Suprapubic skin (tissue), 4 donors: Measurements from ENCODE around the gene MYADML2.

Experiments
- EP300 ChIP-seq: sonication (generic); formaldehyde crosslinking; IDR thresholded peaks from one replicate; pipeline ENCODE4 v1.6.1; 2017; ENCODE audit warnings: antibody characterized with exemption
- POLR2A ChIP-seq, 2 donors: fragments of 450-650 bp; IDR thresholded peaks; one replicate each; pipeline ENCODE4 v1.6.1; 2017; ENCODE audit warnings: antibody characterized with exemption in 2 of 2, mild to moderate bottlenecking in 2 of 2, moderate library complexity in 2 of 2
- POLR2AphosphoS5 ChIP-seq, 3 donors: sonication (generic); formaldehyde crosslinking; IDR thresholded peaks; one replicate each; pipeline ENCODE4 v1.6.1; 2017; ENCODE audit warnings: antibody characterized with exemption in 3 of 3
- TF ChIP-seq, protein P1 (sequence below), 2 donors: fragments of 200-600 bp in 1 of 2; fragments of 450-650 bp in 1 of 2; sonication (generic) in 1 of 2; IDR thresholded peaks; one replicate each; pipeline ENCODE4 v1.5.1; 2016 to 2019; ENCODE audit warnings: antibody characterized with exemption in 2 of 2, mild to moderate bottlenecking in 1 of 2, moderate library complexity in 1 of 2

- TF ChIP-seq, protein P1, sequence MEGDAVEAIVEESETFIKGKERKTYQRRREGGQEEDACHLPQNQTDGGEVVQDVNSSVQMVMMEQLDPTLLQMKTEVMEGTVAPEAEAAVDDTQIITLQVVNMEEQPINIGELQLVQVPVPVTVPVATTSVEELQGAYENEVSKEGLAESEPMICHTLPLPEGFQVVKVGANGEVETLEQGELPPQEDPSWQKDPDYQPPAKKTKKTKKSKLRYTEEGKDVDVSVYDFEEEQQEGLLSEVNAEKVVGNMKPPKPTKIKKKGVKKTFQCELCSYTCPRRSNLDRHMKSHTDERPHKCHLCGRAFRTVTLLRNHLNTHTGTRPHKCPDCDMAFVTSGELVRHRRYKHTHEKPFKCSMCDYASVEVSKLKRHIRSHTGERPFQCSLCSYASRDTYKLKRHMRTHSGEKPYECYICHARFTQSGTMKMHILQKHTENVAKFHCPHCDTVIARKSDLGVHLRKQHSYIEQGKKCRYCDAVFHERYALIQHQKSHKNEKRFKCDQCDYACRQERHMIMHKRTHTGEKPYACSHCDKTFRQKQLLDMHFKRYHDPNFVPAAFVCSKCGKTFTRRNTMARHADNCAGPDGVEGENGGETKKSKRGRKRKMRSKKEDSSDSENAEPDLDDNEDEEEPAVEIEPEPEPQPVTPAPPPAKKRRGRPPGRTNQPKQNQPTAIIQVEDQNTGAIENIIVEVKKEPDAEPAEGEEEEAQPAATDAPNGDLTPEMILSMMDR (IDR thresholded peaks at IDR 0.05), result no peak
- TF ChIP-seq POLR2A (IDR thresholded peaks at IDR 0.05) (no peak), POLR2AphosphoS5 (IDR thresholded peaks at IDR 0.05) (no peak), EP300 (no peak)
Measured at GRCh38 chr17:81908793-81909192, 38.2 kb downstream of the MYADML2 start.
